Astrocyte of the spinal cord (primary cell): ENCODE measurements around the gene MBP.

Experiments used
- DNase-seq: peaks from one replicate; pipeline ENCODE4 v3.0.0; 2011; ENCODE audit warnings: low read depth, low spot score
- H3K4me3 ChIP-seq: 2 replicates; pipeline ENCODE4 v1.5.1; 2011; ENCODE audit warnings: low read depth, mild to moderate bottlenecking, low read length, moderate library complexity
- CTCF ChIP-seq: IDR thresholded peaks from 2 replicates; pipeline ENCODE4 v1.5.1; 2012; ENCODE audit warnings: low read depth, mild to moderate bottlenecking, low read length, inconsistent platforms
- in situ Hi-C: cut with HindIII; loops from 2 replicates; pipeline ENCODE4 v1.10.0; 2017; ENCODE audit warnings: low sequenced_read_pairs

Gene MBP

GRCh38 chr18:76988031-76988826 lies 144.4 kb downstream of the MBP start:
- in situ Hi-C loops, result no loop called here
- H3K4me3 ChIP-seq, result no peak overlapping the region
- no peak for DNase-seq
- TF ChIP-seq CTCF, result no peak

- no peak overlapping the region for H3K4me3 ChIP-seq
- no peak for DNase-seq
- in situ Hi-C loops, result no loop called here
- no peak for TF ChIP-seq CTCF
Measured at GRCh38 chr18:76986406-76986805, 146.2 kb downstream of the MBP start.

GRCh38 chr18:76985951-76986236 lies 146.7 kb downstream of the MBP start:
- TF ChIP-seq CTCF, result no peak
- in situ Hi-C loops, result no loop called here
- no peak overlapping the region for H3K4me3 ChIP-seq
- DNase-seq, result no peak

- in situ Hi-C loops, result no loop called here
- DNase-seq, result no peak
- TF ChIP-seq CTCF, result no peak
- no peak overlapping the region for H3K4me3 ChIP-seq
Measured at GRCh38 chr18:76985156-76985950, 147.2 kb downstream of the MBP start.

- in situ Hi-C loops, result no loop called here
- no peak for DNase-seq
- no peak overlapping the region for H3K4me3 ChIP-seq
- no peak for TF ChIP-seq CTCF
Measured at GRCh38 chr18:76984193-76985155, 148.1 kb downstream of the MBP start.

GRCh38 chr18:76983613-76984051 lies 149.0 kb downstream of the MBP start:
- no peak for DNase-seq
- no peak overlapping the region for H3K4me3 ChIP-seq
- no peak for TF ChIP-seq CTCF
- in situ Hi-C loops, result no loop called here
